CD14-positive monocyte (primary cell): ENCODE data around the gene COX10. TPM values are rescaled to one million over a fixed set of nuclear protein-coding genes. Genes with fewer than 3 reads are reported as not detected.

ENCODE experiments used
- DNase-seq, 3 donors: peaks; one replicate each; pipeline ENCODE4 v3.0.0-alpha.2; 2011 to 2022
- H2AFZ ChIP-seq: 2 replicates; pipeline ENCODE4 v1.6.0; 2012; ENCODE audit warnings: mild to moderate bottlenecking, low read depth, low read length, inconsistent platforms; ENCODE audit not compliant: insufficient read depth, poor library complexity, severe bottlenecking
- H3K27ac ChIP-seq, 2 donors: 1 replicate in 1 of 2; 2 replicates in 1 of 2; pipeline ENCODE4 v1.5.1; 2012 to 2013; ENCODE audit warnings: low read length in 2 of 2, control low read depth in 1 of 2, inconsistent platforms in 1 of 2, low read depth in 1 of 2, mild to moderate bottlenecking in 1 of 2
- H3K27me3 ChIP-seq, 2 donors: one replicate each; pipeline versions ENCODE4 v1.6.0 to v1.6.1; 2011 to 2013; ENCODE audit warnings: low read length in 2 of 2; ENCODE audit not compliant: control insufficient read depth in 2 of 2, insufficient read depth in 2 of 2
- H3K36me3 ChIP-seq, 2 donors: replicated peaks in 1 of 2; 1 replicate in 1 of 2; 2 replicates in 1 of 2; pipeline versions ENCODE4 v1.5.1 to v1.6.1; 2012 to 2013; ENCODE audit warnings: low read length in 2 of 2, control low read depth in 1 of 2, inconsistent platforms in 1 of 2, mild to moderate bottlenecking in 1 of 2; ENCODE audit not compliant: insufficient read depth in 2 of 2, control insufficient read depth in 1 of 2
- H3K4me1 ChIP-seq, 2 donors: 1 replicate in 1 of 2; 2 replicates in 1 of 2; pipeline versions ENCODE4 v1.5.1 to v1.6.1; 2012 to 2013; ENCODE audit warnings: low read length in 2 of 2, control low read depth in 1 of 2, inconsistent platforms in 1 of 2, mild to moderate bottlenecking in 1 of 2, moderate library complexity in 1 of 2; ENCODE audit not compliant: insufficient read depth in 2 of 2, control insufficient read depth in 1 of 2
- H3K4me2 ChIP-seq: replicated peaks from 2 replicates; pipeline ENCODE3; 2012; ENCODE audit warnings: low read length, moderate library complexity, mild to moderate bottlenecking; ENCODE audit not compliant: poor library complexity, severe bottlenecking; ENCODE audit errors: extremely low read depth
- H3K4me3 ChIP-seq, 3 experiments: fragments of 200-600 bp in 1 of 3; sonication (generic) in 1 of 3; replicated peaks in 1 of 3; 1 replicate in 2 of 3; 2 replicates in 1 of 3; pipeline ENCODE4 v1.5.1; 2011 to 2013; ENCODE audit warnings: low read length in 3 of 3, mild to moderate bottlenecking in 3 of 3, control low read depth in 2 of 3, low read depth in 2 of 3, inconsistent platforms in 1 of 3, moderate library complexity in 1 of 3
- H3K79me2 ChIP-seq: 2 replicates; pipeline ENCODE4 v1.6.0; 2012; ENCODE audit warnings: mild to moderate bottlenecking, control low read depth, inconsistent platforms, low read length, moderate library complexity; ENCODE audit not compliant: insufficient read depth
- H3K9ac ChIP-seq: 2 replicates; pipeline ENCODE4 v1.6.0; 2017; ENCODE audit warnings: low read length, mild to moderate bottlenecking; ENCODE audit not compliant: insufficient read depth, poor library complexity, severe bottlenecking
- H3K9me3 ChIP-seq, 2 donors: replicated peaks in 1 of 2; 1 replicate in 1 of 2; 2 replicates in 1 of 2; pipeline versions ENCODE4 v1.5.1 to v1.6.1; 2012 to 2013; ENCODE audit warnings: low read length in 2 of 2, control low read depth in 1 of 2; ENCODE audit not compliant: control insufficient read depth in 1 of 2, insufficient read depth in 1 of 2
- H4K20me1 ChIP-seq: 2 replicates; pipeline ENCODE4 v1.6.0; 2012; ENCODE audit warnings: mild to moderate bottlenecking, low read length, control low read depth, moderate library complexity; ENCODE audit not compliant: insufficient read depth
- H3K27ac Mint-ChIP-seq, 7 donors: one replicate each; pipeline ENCODE4 v1.8.0; 2020; ENCODE audit warnings: mild to moderate bottlenecking in 7 of 7, mixed read lengths in 7 of 7, moderate library complexity in 6 of 7, inconsistent platforms in 2 of 7
- H3K27me3 Mint-ChIP-seq, 3 donors: one replicate each; pipeline ENCODE4 v1.8.0; 2021 to 2022; ENCODE audit warnings: low read depth in 3 of 3, mild to moderate bottlenecking in 3 of 3, mixed read lengths in 3 of 3, moderate library complexity in 3 of 3, inconsistent platforms in 1 of 3
- H3K36me3 Mint-ChIP-seq, 2 donors: one replicate each; pipeline ENCODE4 v1.8.0; 2020; ENCODE audit warnings: mixed read lengths in 2 of 2, inconsistent platforms in 1 of 2, mild to moderate bottlenecking in 1 of 2
- H3K4me1 Mint-ChIP-seq: one replicate; pipeline ENCODE4 v1.8.0; 2020; ENCODE audit warnings: mild to moderate bottlenecking, mixed read lengths
- H3K4me3 Mint-ChIP-seq, 2 donors: one replicate each; pipeline ENCODE4 v1.8.0; 2020; ENCODE audit warnings: mild to moderate bottlenecking in 2 of 2, mixed read lengths in 2 of 2, moderate library complexity in 1 of 2
- H3K9me3 Mint-ChIP-seq, 7 donors: one replicate each; pipeline ENCODE4 v1.8.0; 2020 to 2022; ENCODE audit warnings: mixed read lengths in 7 of 7, mild to moderate bottlenecking in 6 of 7, moderate library complexity in 6 of 7, inconsistent platforms in 2 of 7
- WGBS: methylation state at CpG from one replicate; pipeline ENCODE4 v1.1.5; 2013; ENCODE audit warnings: missing lambda C conversion rate; ENCODE audit not compliant: insufficient coverage; 5-methylcytosine and 5-hydroxymethylcytosine counted together
- intact Hi-C, 2 donors: fragments of 100-400 bp; cut with micrococcal nuclease; formaldehyde crosslinking; loops; one replicate each; pipeline versions ENCODE4 v1.15.0 to v1.15.1; 2023
- polyA plus RNA-seq, 3 donors: library from polyadenylated mRNA; depleted of rRNA in 1 of 3; unstranded in 2 of 3; stranded (reverse) in 1 of 3; fragments of 300-500 nt in 2 of 3; fragments of >200 nt in 1 of 3; fragmentation: Illumina TruSeq in 2 of 3; gene quantifications; 1 replicate in 2 of 3; 2 replicates in 1 of 3; pipeline ENCODE4 v1.2.3, GENCODE V29; 2012 to 2021
- TF ChIP-seq, protein P1 (sequence below): fragments of 200-600 bp; IDR thresholded peaks from one replicate; pipeline ENCODE4 v1.8.0; 2022; ENCODE audit warnings: antibody characterized with exemption, mild to moderate bottlenecking

The COX10 gene
- polyA plus RNA-seq, 3 donors = 8.2 to 15.2 (median 11.3) TPM

DNA sequence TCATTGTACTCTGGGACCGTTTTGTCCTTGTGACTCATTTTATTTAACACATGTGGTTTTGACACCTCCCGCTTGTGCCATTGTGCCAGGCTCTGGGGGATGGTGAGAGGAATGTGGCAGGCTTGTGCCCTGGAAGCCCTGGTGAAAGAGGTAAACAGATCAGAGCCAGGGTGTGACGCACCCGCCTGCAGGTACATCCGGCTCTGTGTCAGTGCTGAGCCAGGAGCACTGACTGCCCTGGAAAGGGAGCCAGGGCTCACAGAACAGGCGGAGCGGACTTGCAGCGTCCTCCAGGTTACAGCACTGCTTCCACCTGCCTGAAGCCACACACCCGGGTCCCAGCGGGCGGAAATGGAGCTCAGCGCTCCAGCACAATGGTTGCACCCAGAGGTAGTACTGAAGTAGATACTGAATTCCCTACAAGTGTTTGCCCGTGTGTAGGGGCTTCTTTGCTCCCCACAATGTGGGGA lies 136.7 kb downstream of the COX10 start:
- Histone ChIP-seq H3K4me1 (peaks cover 5 to 6% of the 10 kb centered on the region in 2 donors), H3K4me2 (no peak overlapping the region), H3K4me3 (no peak overlapping the region), H4K20me1 (no peaks in the 10 kb centered on the region), H3K27ac (no peak overlapping the region), H3K27me3 (no peaks in the 10 kb centered on the region), H3K9me3 (no peaks in the 10 kb centered on the region), H3K9ac (no peak overlapping the region), H3K36me3 (peaks cover 4 to 57% of the 10 kb centered on the region in 2 donors), H2AFZ (no peak overlapping the region), H3K79me2 (no peaks in the 10 kb centered on the region)
- H3K27ac Mint-ChIP-seq = no peak overlapping the region
- no peak for DNase-seq
- 87% methylated on average over 8 of the region's 13 CpGs for WGBS
- TF ChIP-seq, protein P1, sequence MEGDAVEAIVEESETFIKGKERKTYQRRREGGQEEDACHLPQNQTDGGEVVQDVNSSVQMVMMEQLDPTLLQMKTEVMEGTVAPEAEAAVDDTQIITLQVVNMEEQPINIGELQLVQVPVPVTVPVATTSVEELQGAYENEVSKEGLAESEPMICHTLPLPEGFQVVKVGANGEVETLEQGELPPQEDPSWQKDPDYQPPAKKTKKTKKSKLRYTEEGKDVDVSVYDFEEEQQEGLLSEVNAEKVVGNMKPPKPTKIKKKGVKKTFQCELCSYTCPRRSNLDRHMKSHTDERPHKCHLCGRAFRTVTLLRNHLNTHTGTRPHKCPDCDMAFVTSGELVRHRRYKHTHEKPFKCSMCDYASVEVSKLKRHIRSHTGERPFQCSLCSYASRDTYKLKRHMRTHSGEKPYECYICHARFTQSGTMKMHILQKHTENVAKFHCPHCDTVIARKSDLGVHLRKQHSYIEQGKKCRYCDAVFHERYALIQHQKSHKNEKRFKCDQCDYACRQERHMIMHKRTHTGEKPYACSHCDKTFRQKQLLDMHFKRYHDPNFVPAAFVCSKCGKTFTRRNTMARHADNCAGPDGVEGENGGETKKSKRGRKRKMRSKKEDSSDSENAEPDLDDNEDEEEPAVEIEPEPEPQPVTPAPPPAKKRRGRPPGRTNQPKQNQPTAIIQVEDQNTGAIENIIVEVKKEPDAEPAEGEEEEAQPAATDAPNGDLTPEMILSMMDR = no peak
- H3K36me3 Mint-ChIP-seq = peaks cover 50 to 56% of the 10 kb centered on the region in 2 donors
- intact Hi-C loops = no loop called here
- peaks cover 0 to 3% (median 2%) of the 10 kb centered on the region in 3 donors for H3K27me3 Mint-ChIP-seq
- peaks cover 0 to 2% (median 0%) of the 10 kb centered on the region in 7 donors for H3K9me3 Mint-ChIP-seq
- H3K4me3 Mint-ChIP-seq = no peak overlapping the region
- peaks cover 14% of the 10 kb centered on the region for H3K4me1 Mint-ChIP-seq

DNA sequence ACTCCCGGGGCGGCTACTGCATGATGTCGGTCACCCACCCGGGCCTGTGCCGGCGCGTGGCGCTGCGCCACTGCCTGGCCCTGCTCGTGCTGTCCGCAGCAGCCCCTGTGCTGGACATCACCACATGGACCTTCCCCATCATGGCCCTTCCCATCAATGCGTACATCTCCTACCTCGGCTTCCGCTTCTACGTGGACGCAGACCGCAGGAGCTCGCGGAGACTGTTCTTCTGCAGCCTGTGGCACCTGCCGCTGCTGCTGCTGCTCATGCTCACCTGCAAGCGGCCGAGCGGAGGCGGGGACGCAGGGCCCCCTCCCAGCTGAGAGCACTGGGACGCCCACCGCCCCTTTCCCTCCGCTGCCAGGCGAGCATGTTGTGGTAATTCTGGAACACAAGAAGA lies 137.6 kb downstream of the COX10 start:
- Histone ChIP-seq H3K79me2 (no peaks in the 10 kb centered on the region), H2AFZ (no peak overlapping the region), H3K4me3 (no peak overlapping the region), H3K9ac (no peak overlapping the region), H3K4me2 (no peak overlapping the region), H3K4me1 (no peaks in the 10 kb centered on the region), H3K36me3 (peaks cover 4 to 57% of the 10 kb centered on the region in 2 donors), H3K27me3 (no peaks in the 10 kb centered on the region), H3K9me3 (peaks cover 0 to 5% of the 10 kb centered on the region in 2 donors), H4K20me1 (no peaks in the 10 kb centered on the region), H3K27ac (no peak overlapping the region)
- Mint-ChIP-seq H3K9me3 (peaks cover 0 to 6% (median 0%) of the 10 kb centered on the region in 7 donors), H3K27ac (no peak overlapping the region), H3K27me3 (peaks cover 0 to 3% (median 2%) of the 10 kb centered on the region in 3 donors), H3K36me3 (peaks cover 52 to 56% of the 10 kb centered on the region in 2 donors), H3K4me1 (peaks cover 7% of the 10 kb centered on the region), H3K4me3 (no peak overlapping the region)
- DNase-seq = no peak
- 99% methylated on average over 28 of the region's 29 CpGs for WGBS
- TF ChIP-seq, protein P1 = no peak
- intact Hi-C loops = no loop called here
